Type B pancreatic cell (in vitro differentiated cells): ENCODE measurements around the gene ZFP36. TPM values are rescaled to one million over a fixed set of nuclear protein-coding genes. Genes with fewer than 3 reads are reported as not detected.

Experiments used
- DNase-seq: peaks from one replicate; pipeline ENCODE4 v3.0.0; 2021; ENCODE audit warnings: mixed read lengths; ENCODE audit not compliant: unreplicated experiment; ENCODE audit errors: extremely low spot score
- H3K27ac Mint-ChIP-seq: 2 replicates; pipeline ENCODE4 v1.8.0; 2021; ENCODE audit warnings: mild to moderate bottlenecking, mixed read lengths
- H3K27me3 Mint-ChIP-seq: 2 replicates; pipeline ENCODE4 v1.8.0; 2021; ENCODE audit warnings: mixed read lengths
- H3K36me3 Mint-ChIP-seq: 2 replicates; pipeline ENCODE4 v1.8.0; 2021; ENCODE audit warnings: mixed read lengths
- H3K4me1 Mint-ChIP-seq: one replicate; pipeline ENCODE4 v1.8.0; 2021; ENCODE audit warnings: mixed read lengths; ENCODE audit not compliant: unreplicated experiment
- H3K4me3 Mint-ChIP-seq: 2 replicates; pipeline ENCODE4 v1.8.0; 2021; ENCODE audit warnings: mild to moderate bottlenecking, mixed read lengths
- H3K9me3 Mint-ChIP-seq: 2 replicates; pipeline ENCODE4 v1.8.0; 2021; ENCODE audit warnings: mixed read lengths
- long read RNA-seq: library from polyadenylated mRNA; unstranded; transcript quantifications from one replicate; pipeline ENCODE4 v2.0.0, GENCODE V29; 2020
- total RNA-seq: library from RNA; stranded (reverse); gene quantifications from 2 replicates; pipeline ENCODE4 v1.2.1, GENCODE V29; 2021; ENCODE audit warnings: low replicate concordance
- TF ChIP-seq, protein P1 (sequence below): fragments of 200-600 bp; sonication (generic); conservative IDR thresholded peaks from 2 replicates; pipeline ENCODE4 v1.5.0; 2021; ENCODE audit warnings: antibody characterized with exemption, mild to moderate bottlenecking

The ZFP36 gene, protein sequence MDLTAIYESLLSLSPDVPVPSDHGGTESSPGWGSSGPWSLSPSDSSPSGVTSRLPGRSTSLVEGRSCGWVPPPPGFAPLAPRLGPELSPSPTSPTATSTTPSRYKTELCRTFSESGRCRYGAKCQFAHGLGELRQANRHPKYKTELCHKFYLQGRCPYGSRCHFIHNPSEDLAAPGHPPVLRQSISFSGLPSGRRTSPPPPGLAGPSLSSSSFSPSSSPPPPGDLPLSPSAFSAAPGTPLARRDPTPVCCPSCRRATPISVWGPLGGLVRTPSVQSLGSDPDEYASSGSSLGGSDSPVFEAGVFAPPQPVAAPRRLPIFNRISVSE
- total RNA-seq, result 36.0 and 101 TPM in 2 replicates
- long read RNA-seq, partial matches to known transcripts, result 0 of 8 reads
- long read RNA-seq, other reads (novel, unspliced or antisense), result 7 of 8 reads

DNA sequence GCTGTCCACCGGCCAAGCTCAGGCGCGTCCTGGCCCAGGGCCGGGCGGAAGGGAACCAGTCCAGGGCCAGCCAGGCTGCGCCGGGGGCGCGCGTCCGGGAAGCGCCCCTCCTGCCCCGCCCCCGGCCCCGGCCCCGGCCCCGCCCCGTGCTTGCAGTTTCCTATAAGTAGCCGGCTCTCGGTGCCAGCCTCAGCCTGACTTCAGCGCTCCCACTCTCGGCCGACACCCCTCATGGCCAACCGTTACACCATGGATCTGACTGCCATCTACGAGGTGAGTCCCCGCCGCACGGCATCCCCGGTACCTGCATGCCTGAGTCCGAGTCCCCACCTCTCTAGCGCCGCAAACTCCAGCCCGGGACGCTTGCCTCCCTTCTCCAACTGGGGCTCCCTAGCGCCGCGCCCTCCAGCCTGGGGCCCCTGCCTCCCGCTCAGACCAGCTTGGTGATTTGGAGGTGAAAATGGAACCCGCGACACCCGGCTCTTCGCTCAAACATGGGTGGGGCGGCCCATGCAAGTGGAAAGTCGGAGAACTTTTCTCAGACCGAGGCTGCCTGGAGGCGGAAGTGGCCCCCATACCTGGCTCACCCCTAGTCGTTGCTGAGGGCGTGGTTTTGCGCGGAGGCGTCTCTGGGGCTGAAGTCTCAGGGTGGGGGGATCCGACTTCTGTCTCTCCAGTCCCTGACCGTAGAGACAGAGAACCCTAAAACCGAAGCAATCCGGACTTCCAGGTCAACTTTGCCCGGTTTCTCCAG is at the start of gene ZFP36:
Gene ZFP36 (plus strand): TSS at position 192 of the 754 bp plus-strand sequence. CDS start 58 bp downstream, at position 250.
- Mint-ChIP-seq H3K4me1 (peaks cover 33% of the 10 kb centered on the region), H3K4me3 (peak within 1 kb of the TSS; percentile 96), H3K27me3 (peaks cover 4% of the 10 kb centered on the region), H3K27ac (peak within 1 kb of the TSS; percentile 99), H3K36me3 (peaks cover 6% of the 10 kb centered on the region), H3K9me3 (no peaks in the 10 kb centered on the region)
- peak; percentile 83 for DNase-seq
- TF ChIP-seq, protein P1, sequence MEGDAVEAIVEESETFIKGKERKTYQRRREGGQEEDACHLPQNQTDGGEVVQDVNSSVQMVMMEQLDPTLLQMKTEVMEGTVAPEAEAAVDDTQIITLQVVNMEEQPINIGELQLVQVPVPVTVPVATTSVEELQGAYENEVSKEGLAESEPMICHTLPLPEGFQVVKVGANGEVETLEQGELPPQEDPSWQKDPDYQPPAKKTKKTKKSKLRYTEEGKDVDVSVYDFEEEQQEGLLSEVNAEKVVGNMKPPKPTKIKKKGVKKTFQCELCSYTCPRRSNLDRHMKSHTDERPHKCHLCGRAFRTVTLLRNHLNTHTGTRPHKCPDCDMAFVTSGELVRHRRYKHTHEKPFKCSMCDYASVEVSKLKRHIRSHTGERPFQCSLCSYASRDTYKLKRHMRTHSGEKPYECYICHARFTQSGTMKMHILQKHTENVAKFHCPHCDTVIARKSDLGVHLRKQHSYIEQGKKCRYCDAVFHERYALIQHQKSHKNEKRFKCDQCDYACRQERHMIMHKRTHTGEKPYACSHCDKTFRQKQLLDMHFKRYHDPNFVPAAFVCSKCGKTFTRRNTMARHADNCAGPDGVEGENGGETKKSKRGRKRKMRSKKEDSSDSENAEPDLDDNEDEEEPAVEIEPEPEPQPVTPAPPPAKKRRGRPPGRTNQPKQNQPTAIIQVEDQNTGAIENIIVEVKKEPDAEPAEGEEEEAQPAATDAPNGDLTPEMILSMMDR, result no peak

DNA sequence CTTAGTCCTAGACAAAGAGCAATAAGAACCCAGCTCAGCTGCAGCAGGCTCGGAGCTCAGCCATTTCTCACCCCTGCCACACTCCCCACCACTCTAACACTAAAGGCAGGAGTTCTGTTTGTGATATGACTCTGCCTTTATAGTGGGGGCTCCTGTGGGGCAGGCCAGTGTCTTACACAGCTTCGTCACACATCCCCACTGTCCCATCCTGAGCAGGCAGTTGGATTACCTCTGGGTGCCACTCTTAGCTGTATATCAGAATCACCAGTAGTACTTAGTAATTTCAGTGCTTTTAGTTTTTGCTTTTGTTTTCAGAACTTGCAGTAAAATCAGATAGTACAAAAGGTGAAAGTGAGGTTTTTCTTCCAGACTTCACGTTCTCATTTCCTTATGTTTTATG is 47.6 kb upstream of the ZFP36 start:
- H3K27me3 Mint-ChIP-seq, result no peaks in the 10 kb centered on the region
- H3K36me3 Mint-ChIP-seq, result peaks cover 22% of the 10 kb centered on the region
- TF ChIP-seq, protein P1, result no peak
- H3K9me3 Mint-ChIP-seq, result no peaks in the 10 kb centered on the region
- H3K27ac Mint-ChIP-seq, result no peak overlapping the region
- no peak overlapping the region for H3K4me3 Mint-ChIP-seq
- H3K4me1 Mint-ChIP-seq, result no peaks in the 10 kb centered on the region
- no peak for DNase-seq

DNA sequence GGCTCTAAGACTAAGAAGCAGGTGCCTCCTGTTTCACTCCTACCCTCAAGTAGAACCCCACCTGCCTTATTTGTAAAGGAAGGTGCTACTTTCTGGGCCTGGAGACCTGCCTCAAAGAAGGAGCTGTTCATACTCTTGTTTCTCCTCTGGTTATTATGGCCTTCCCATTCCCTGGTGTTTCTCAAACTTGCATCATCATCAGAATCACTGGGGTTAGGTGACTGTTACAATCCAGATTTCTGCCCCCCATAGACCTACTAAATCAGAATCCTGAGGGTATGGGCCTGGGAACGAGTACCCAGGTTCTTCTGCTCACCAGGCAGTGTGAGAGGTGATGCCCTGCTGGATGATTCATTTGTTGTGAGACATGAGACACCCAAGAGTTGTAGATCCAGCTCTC is 46.0 kb upstream of the ZFP36 start:
- Mint-ChIP-seq H3K9me3 (no peaks in the 10 kb centered on the region), H3K27ac (no peak overlapping the region), H3K36me3 (peaks cover 25% of the 10 kb centered on the region), H3K4me1 (no peaks in the 10 kb centered on the region), H3K27me3 (no peaks in the 10 kb centered on the region), H3K4me3 (no peak overlapping the region)
- TF ChIP-seq, protein P1, result no peak
- DNase-seq, result no peak

DNA sequence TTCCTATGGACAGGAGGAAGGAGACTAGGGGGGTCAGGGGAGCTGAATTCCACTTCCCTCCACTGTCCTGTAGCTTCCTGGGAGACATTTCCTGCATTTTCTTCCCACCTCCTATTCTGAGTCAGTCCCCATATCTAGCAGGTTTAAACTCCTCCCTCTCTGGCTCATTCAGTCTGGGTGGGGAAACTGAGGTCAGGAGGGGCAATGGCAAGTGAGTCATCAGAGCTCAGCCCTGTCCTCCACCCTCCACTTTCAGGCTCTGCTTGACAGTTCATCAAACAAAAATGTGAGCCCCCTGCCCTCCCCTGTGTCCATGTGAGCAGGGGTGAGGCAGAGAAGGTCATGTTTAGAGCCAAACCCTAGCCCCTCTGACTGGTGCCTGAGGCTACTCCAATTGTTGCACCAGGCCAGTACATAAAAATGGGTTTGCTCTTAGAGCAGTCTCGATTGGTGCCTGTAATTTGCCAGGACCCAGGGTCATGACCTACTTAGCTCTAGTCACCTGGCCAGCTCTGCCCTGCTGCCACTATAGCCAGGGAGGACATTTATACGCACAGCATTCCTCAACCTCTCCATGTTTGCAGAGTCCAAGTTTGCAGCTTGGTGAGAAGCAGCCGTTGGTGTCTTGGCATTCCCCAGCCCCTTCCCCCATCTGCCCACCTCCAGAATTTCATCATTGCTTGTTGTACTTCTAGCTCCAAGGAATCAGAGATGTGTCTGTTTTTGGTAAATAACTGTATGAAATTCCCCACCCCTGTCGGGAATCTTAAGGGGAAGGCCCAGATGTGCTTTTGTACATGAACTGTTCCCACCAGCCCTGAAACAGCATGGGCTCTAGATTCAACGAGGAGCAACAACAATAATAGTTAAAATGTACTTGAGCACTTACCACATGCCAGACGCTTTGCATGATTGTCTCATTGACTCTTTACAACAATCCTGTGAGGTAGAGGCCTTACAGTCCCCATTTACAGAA is 43.7 kb upstream of the ZFP36 start:
- Mint-ChIP-seq H3K36me3 (peaks cover 13% of the 10 kb centered on the region), H3K27me3 (no peaks in the 10 kb centered on the region), H3K27ac (no peak overlapping the region), H3K4me1 (no peaks in the 10 kb centered on the region), H3K4me3 (no peak overlapping the region), H3K9me3 (no peaks in the 10 kb centered on the region)
- no peak for DNase-seq
- TF ChIP-seq, protein P1, result no peak

DNA sequence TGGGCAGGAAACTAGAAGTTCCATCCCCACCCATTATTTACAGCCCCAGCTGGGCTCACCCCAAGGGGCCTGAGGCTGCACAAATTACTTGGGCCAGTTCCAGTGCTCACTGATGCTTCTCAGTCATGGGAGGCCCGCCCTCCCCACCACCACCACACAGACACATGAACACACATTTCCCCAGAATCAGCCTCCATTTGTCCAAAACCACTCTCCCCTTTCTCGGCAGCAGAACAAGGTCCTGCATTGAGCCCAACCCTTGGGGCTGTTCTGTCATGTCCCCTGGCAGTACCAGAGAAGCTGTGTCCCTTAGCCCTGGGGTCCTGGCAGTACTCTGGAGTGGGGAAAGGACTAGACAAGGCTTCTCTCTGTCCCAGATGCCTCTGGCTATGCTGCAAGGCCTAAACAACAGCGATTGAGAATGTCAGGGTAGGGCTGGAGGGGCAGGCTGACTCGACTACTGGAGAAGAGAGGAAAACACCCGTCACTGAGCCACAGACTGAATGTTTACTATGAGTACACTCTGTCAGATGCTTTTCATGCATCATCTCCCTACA is 42.7 kb upstream of the ZFP36 start:
- Mint-ChIP-seq H3K4me3 (no peak overlapping the region), H3K27me3 (no peaks in the 10 kb centered on the region), H3K4me1 (no peaks in the 10 kb centered on the region), H3K9me3 (no peaks in the 10 kb centered on the region), H3K27ac (no peak overlapping the region), H3K36me3 (peaks cover 19% of the 10 kb centered on the region)
- TF ChIP-seq, protein P1, result no peak
- no peak for DNase-seq
